Prostate gland (tissue), 2 donors: ENCODE results near the gene UBR3. TPM values are rescaled to one million over a fixed set of nuclear protein-coding genes. Genes with fewer than 3 reads are reported as not detected.

Experiments used
- DNase-seq: peaks from one replicate; pipeline ENCODE4 v3.0.0-alpha.2; 2019; ENCODE audit warnings: low spot score
- H3K27ac ChIP-seq, 2 donors: fragments of 200-600 bp; sonication (generic); 2 replicates each; pipeline ENCODE4 v1.5.1; 2017 to 2019
- H3K27me3 ChIP-seq: fragments of 200-600 bp; sonication (generic); replicated peaks from 2 replicates; pipeline ENCODE4 v1.5.1; 2019; ENCODE audit not compliant: insufficient read depth
- H3K36me3 ChIP-seq, 2 donors: fragments of 200-600 bp; sonication (generic); 1 replicate in 1 of 2; 2 replicates in 1 of 2; pipeline versions ENCODE4 v1.5.1 to v1.8.1; 2017 to 2019
- H3K4me1 ChIP-seq: fragments of 200-600 bp; sonication (generic); replicated peaks from 2 replicates; pipeline ENCODE4 v1.5.1; 2019
- H3K4me3 ChIP-seq, 2 donors: fragments of 200-600 bp; sonication (generic); 2 replicates each; pipeline ENCODE4 v1.5.1; 2017 to 2019
- H3K9me3 ChIP-seq: fragments of 200-600 bp; sonication (generic); 2 replicates; pipeline ENCODE4 v1.5.1; 2017
- CTCF ChIP-seq, 4 experiments: fragments of 200-600 bp in 2 of 4; fragments of 450-650 bp in 2 of 4; sonication (generic) in 2 of 4; IDR thresholded peaks; 1 replicate in 3 of 4; 2 replicates in 1 of 4; pipeline ENCODE4 v1.5.1; 2016 to 2019; ENCODE audit warnings: antibody characterized with exemption in 4 of 4, mild to moderate bottlenecking in 2 of 4, moderate library complexity in 2 of 4
- POLR2A ChIP-seq: fragments of 450-650 bp; IDR thresholded peaks from one replicate; pipeline ENCODE4 v1.6.1; 2016; ENCODE audit warnings: antibody characterized with exemption, mild to moderate bottlenecking
- POLR2AphosphoS5 ChIP-seq: sonication (generic); formaldehyde crosslinking; IDR thresholded peaks from one replicate; pipeline ENCODE4 v1.6.1; 2017; ENCODE audit warnings: antibody characterized with exemption
- WGBS: methylation state at CpG from one replicate; pipeline ENCODE4 v1.1.5; 2018; 5-methylcytosine and 5-hydroxymethylcytosine counted together
- intact Hi-C: fragments of 100-400 bp; cut with DNase I; formaldehyde crosslinking; loops from one replicate; pipeline ENCODE4 v1.14.2; 2022
- total RNA-seq, 2 donors: library from RNA; depleted of rRNA; stranded (reverse); fragments of >200 nt; gene quantifications; one replicate each; pipeline ENCODE4 v1.1.0, GENCODE V29; 2016

Gene UBR3
- total RNA-seq, 2 donors from 2014 or later, result 41.1 to 89.9 TPM

- DNase-seq, result no peak
- no peak for TF ChIP-seq POLR2A
- TF ChIP-seq CTCF (IDR thresholded peaks at IDR 0.05), result no peak
- no peak for TF ChIP-seq POLR2AphosphoS5
- intact Hi-C loops, result no loop called here
Measured at GRCh38 chr2:170044751-170045478, 217.7 kb downstream of the UBR3 start.

GRCh38 chr2:170047331-170048065 is 220.2 kb downstream of the UBR3 start:
- 97% methylated on average over 3 of the region's 3 CpGs for WGBS
- H3K27me3 ChIP-seq, result no peaks in the 10 kb centered on the region
- no peaks in the 10 kb centered on the region for H3K9me3 ChIP-seq
- H3K4me3 ChIP-seq, result no peak overlapping the region
- no peaks in the 10 kb centered on the region for H3K4me1 ChIP-seq
- TF ChIP-seq POLR2AphosphoS5, result no peak
- no peak for TF ChIP-seq POLR2A
- TF ChIP-seq CTCF (IDR thresholded peaks at IDR 0.05), result no peak
- H3K36me3 ChIP-seq, result no peaks in the 10 kb centered on the region
- no peak overlapping the region for H3K27ac ChIP-seq
- intact Hi-C loops, result no loop called here
- DNase-seq, result no peak

More at GRCh38 chr2:170044751-170045478, 217.7 kb downstream of the UBR3 start:
- H3K4me1 ChIP-seq, result no peaks in the 10 kb centered on the region
- H3K27ac ChIP-seq, result no peak overlapping the region
- H3K9me3 ChIP-seq, result no peaks in the 10 kb centered on the region
- H3K36me3 ChIP-seq, result no peaks in the 10 kb centered on the region
- H3K27me3 ChIP-seq, result no peaks in the 10 kb centered on the region
- WGBS, result 78% methylated on average over 3 of the region's 3 CpGs
- no peak overlapping the region for H3K4me3 ChIP-seq

- Histone ChIP-seq H3K27ac (no peak overlapping the region), H3K27me3 (no peaks in the 10 kb centered on the region), H3K36me3 (no peaks in the 10 kb centered on the region), H3K4me1 (no peaks in the 10 kb centered on the region), H3K9me3 (no peaks in the 10 kb centered on the region), H3K4me3 (no peak overlapping the region)
- no peak for DNase-seq
- 93% methylated on average over 2 of the region's 2 CpGs for WGBS
- TF ChIP-seq POLR2AphosphoS5 (no peak), CTCF (IDR thresholded peaks at IDR 0.05) (no peak), POLR2A (no peak)
- intact Hi-C loops, result no loop called here
Measured at GRCh38 chr2:170052151-170052550, 224.9 kb downstream of the UBR3 start.

GRCh38 chr2:170054997-170055396 is 227.7 kb downstream of the UBR3 start:
- WGBS, result 92% methylated on average over 5 of the region's 5 CpGs
- intact Hi-C loops, result no loop called here
- H3K36me3 ChIP-seq, result no peaks in the 10 kb centered on the region

More at GRCh38 chr2:170054997-170055396, 227.7 kb downstream of the UBR3 start:
- H3K27me3 ChIP-seq, result no peaks in the 10 kb centered on the region
- H3K27ac ChIP-seq, result no peak overlapping the region
- no peak overlapping the region for H3K4me3 ChIP-seq
- TF ChIP-seq POLR2A (no peak), CTCF (IDR thresholded peaks at IDR 0.05) (no peak), POLR2AphosphoS5 (no peak)
- H3K9me3 ChIP-seq, result no peaks in the 10 kb centered on the region
- no peak for DNase-seq
- no peaks in the 10 kb centered on the region for H3K4me1 ChIP-seq
